HEK293T (cell line): ENCODE data around the gene C1QL4.
A peak's percentile ranks its signal among the peaks of the same experiment; 100 is the strongest.

ENCODE experiments used
- CTCF ChIA-PET: fragments of 350-600 bp; formaldehyde crosslinking; extraction: SDS; loops from one replicate; lab custom pipeline; 2021; ENCODE audit warnings: antibody characterized with exemption, inconsistent platforms; lab: Yijun Ruan, JAX
- POLR2A ChIA-PET: fragments of 350-600 bp; formaldehyde crosslinking; extraction: SDS; loops from one replicate; lab custom pipeline; 2020; ENCODE audit warnings: antibody characterized with exemption, inconsistent platforms; lab: Yijun Ruan, JAX
- DNase-seq: peaks from one replicate; pipeline ENCODE4 v3.0.0; 2012; ENCODE audit warnings: mixed read lengths; ENCODE audit errors: extremely low spot score
- ARNT ChIP-seq: fragments of 450-650 bp; IDR thresholded peaks from 2 replicates; pipeline ENCODE4 v1.6.1; 2017; ENCODE audit warnings: mild to moderate bottlenecking
- BHLHE40 ChIP-seq: fragments of 450-650 bp; IDR thresholded peaks from 2 replicates; pipeline ENCODE4 v1.6.1; 2016; ENCODE audit warnings: mild to moderate bottlenecking, moderate library complexity, borderline replicate concordance
- CTBP1 ChIP-seq: fragments of 450-650 bp; IDR thresholded peaks from 2 replicates; pipeline ENCODE4 v1.6.1; 2016; ENCODE audit warnings: borderline replicate concordance
- ELF4 ChIP-seq: fragments of 450-650 bp; IDR thresholded peaks from 2 replicates; pipeline ENCODE4 v1.6.1; 2017; ENCODE audit warnings: antibody characterized with exemption
- FOXA1 ChIP-seq: fragments of 450-650 bp; IDR thresholded peaks from 2 replicates; pipeline ENCODE4 v1.6.1; 2016; ENCODE audit warnings: mild to moderate bottlenecking
- FOXK2 ChIP-seq: fragments of 450-650 bp; IDR thresholded peaks from 2 replicates; pipeline ENCODE4 v1.6.1; 2016; ENCODE audit warnings: mild to moderate bottlenecking
- FOXM1 ChIP-seq: fragments of 450-650 bp; IDR thresholded peaks from 2 replicates; pipeline ENCODE4 v1.6.1; 2017; ENCODE audit warnings: mild to moderate bottlenecking, borderline replicate concordance
- HDGF ChIP-seq: fragments of 450-650 bp; IDR thresholded peaks from 2 replicates; pipeline ENCODE4 v1.6.1; 2017; ENCODE audit warnings: antibody characterized with exemption, borderline replicate concordance
- L3MBTL2 ChIP-seq: fragments of 450-650 bp; conservative IDR thresholded peaks from 2 replicates; pipeline ENCODE4 v1.6.1; 2016; ENCODE audit warnings: mild to moderate bottlenecking
- LEF1 ChIP-seq: fragments of 450-650 bp; IDR thresholded peaks from 2 replicates; pipeline ENCODE4 v1.6.1; 2017; ENCODE audit warnings: mild to moderate bottlenecking, borderline replicate concordance
- NFRKB ChIP-seq: fragments of 450-650 bp; IDR thresholded peaks from 2 replicates; pipeline ENCODE4 v1.6.1; 2016; ENCODE audit warnings: mild to moderate bottlenecking, moderate library complexity
- SP1 ChIP-seq: fragments of 450-650 bp; IDR thresholded peaks from 2 replicates; pipeline ENCODE4 v1.6.1; 2017
- SUZ12 ChIP-seq: fragments of 450-650 bp; IDR thresholded peaks from 2 replicates; pipeline ENCODE4 v1.6.1; 2016; ENCODE audit warnings: mild to moderate bottlenecking
- TARDBP ChIP-seq: fragments of 450-650 bp; IDR thresholded peaks from 2 replicates; pipeline ENCODE4 v1.6.1; 2016
- ZNF384 ChIP-seq: fragments of 450-650 bp; IDR thresholded peaks from 2 replicates; pipeline ENCODE4 v1.6.1; 2016
- TF ChIP-seq, protein P1 (sequence below): fragments of 450-650 bp; IDR thresholded peaks from 2 replicates; pipeline ENCODE4 v1.6.1; 2016

Gene C1QL4

GRCh38 chr12:49301760-49302159, 35.2 kb downstream of the C1QL4 start:
- ChIA-PET POLR2A (interaction anchor here (5.0 kb wide), 1 partner anchor 21 kb away, joined by 31 read pairs; the partner anchor contains the start of gene TROAP), CTCF (interaction anchor here (0.9 to 1.3 kb wide), 4 partner anchors 13 to 46 kb away, joined by 3 read pairs; no protein-coding TSS in a partner anchor)
- DNase-seq: no peak
- TF ChIP-seq HDGF: no peak

DNA sequence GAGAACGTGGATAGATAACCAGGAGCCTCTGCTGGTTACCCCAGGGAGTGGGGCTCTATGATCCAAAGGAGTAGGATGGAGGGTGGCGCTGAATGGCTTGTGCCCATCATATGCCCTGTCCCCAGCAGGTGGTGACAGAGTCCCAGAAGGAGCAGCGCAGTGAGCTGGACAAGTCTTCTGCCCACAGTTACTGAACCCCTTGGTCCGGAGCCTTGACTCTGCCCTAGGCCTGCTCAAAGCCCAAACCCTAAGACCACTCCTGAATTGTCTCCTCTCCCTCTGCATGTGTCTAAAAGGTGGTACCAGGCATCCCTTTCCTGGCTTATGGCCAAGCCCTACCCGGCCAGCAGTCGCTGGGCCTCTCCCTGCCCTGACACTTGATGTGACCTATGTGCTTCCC, 38.8 kb downstream of the C1QL4 start:
- no peak for TF ChIP-seq SUZ12
- no peak for TF ChIP-seq SP1
- TF ChIP-seq FOXK2: no peak
- no peak for DNase-seq
- CTCF ChIA-PET: interaction anchor here (1.1 to 2.4 kb wide), 2 partner anchors 10 to 14 kb away, joined by 3 to 12 read pairs; no protein-coding TSS in a partner anchor
- POLR2A ChIA-PET: interaction anchor here (0.9 to 5.8 kb wide), 3 partner anchors 9 to 110 kb away, joined by 3 to 68 read pairs (median 7); partner anchors contain the start of gene TROAP

DNA sequence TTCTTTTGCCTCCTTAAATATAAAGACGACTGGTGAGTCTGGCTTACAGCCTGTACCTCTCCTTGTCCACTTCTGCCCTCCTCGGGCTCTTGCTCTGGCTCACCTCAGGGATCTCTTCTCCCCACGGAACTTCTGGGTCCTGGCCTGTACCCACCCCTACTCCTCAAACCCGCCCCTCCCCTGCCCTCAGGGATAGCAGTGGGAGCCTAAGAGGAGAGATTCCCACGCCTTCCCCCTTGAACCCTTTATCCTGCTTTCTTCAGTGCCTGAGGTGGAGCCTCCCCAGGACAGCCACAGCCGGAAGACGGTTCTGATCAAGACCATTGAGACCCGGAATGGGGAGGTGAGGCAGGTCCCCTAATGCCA, 39.3 kb downstream of the C1QL4 start:
- TF ChIP-seq CTBP1 (no peak), L3MBTL2 (no peak), FOXM1 (no peak), SP1 (no peak), ELF4 (no peak), LEF1 (no peak), TARDBP (no peak), BHLHE40 (no peak), FOXA1 (no peak), ZNF384 (no peak)
- no peak for DNase-seq
- POLR2A ChIA-PET: interaction anchor here (0.6 to 5.8 kb wide), 10 partner anchors 9 to 110 kb away, joined by 3 to 68 read pairs (median 5); partner anchors contain the start of genes DNAJC22, SPATS2 and TROAP
- CTCF ChIA-PET: interaction anchor here (0.5 to 3.7 kb wide), 13 partner anchors 10 to 561 kb away, joined by 3 to 34 read pairs (median 6); partner anchors contain the start of gene TROAP

DNA sequence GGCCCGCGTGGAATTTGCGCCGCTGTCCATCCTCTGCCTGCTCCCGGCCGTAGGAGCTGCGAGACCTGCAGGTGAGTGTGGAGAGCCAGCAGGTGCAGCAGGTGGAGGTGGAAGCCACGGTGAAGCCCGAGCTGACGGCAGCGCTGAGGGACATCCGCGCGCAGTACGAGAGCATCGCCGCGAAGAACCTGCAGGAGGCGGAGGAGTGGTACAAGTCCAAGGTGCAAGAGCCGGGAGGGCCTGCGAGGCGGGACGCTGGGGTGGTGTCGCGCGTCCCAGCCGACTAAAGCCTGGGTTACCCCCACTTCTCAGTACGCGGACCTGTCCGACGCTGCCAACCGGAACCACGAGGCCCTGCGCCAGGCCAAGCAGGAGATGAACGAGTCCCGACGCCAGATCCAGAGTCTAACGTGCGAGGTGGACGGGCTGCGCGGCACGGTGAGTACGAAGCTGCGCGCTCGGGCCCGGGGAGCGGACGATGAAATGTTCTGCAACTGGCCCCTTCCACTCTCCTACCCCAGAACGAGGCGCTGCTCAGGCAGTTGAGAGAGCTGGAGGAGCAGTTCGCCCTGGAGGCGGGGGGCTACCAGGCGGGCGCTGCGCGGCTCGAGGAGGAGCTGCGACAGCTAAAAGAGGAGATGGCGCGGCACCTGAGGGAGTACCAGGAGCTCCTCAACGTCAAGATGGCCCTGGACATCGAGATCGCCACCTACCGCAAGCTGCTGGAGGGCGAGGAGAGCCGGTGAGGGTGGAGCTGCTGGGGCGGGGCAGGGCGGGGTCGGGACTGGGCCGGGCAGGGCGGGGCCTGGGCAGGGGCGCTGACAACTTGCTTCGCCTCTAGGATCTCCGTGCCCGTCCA, 39.9 kb downstream of the C1QL4 start:
- TF ChIP-seq CTBP1 (no peak), L3MBTL2 (peak; percentile 83)
- peak; percentile 83 for DNase-seq
- ChIA-PET POLR2A (interaction anchor here (0.6 to 5.8 kb wide), 10 partner anchors 8 to 109 kb away, joined by 3 to 68 read pairs (median 5); partner anchors contain the start of genes DNAJC22, SPATS2 and TROAP), CTCF (interaction anchor here (0.5 to 3.7 kb wide), 15 partner anchors 9 to 560 kb away, joined by 3 to 34 read pairs (median 5); partner anchors contain the start of gene TROAP)

DNA sequence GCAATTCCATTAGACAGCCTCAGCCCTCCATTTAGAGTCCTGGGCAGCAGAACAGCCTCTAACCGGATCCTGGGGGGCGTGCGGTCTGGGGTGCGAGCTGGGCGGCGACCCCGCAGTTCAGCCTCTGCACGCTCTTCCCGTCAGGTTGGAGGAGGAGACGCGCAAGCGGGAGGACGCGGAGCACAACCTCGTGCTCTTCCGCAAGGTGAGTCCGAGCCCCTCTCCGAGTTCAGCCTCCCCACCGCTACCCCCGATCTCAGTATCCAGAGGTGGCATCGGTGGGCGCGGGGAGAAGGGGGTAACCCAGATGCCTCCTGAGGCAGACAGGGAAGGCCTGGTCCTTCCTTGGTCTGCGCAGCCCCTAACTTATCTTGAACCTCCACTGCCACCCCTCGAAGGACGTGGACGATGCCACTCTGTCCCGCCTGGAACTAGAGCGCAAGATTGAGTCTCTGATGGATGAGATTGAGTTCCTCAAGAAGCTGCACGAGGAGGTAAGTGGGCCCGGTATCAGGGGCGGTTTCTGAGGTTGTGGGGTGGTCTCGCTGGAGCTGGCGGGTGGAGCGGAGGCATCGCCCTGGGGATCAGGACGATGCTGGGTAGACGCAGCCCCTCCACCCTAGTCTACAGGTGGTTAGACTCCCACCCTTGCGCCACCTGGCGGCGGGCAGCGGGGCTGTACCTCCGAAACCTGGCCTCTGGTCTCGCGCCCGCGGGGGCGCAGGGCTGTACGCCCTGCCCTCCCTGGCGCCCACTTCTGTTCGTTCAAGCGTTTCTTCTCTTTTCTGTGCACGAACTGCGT, 40.8 kb downstream of the C1QL4 start:
- CTCF ChIA-PET: interaction anchor here (0.8 to 3.7 kb wide), 11 partner anchors 8 to 62 kb away, joined by 3 to 34 read pairs (median 6); partner anchors contain the start of genes DNAJC22 and TROAP
- peak; percentile 88 for DNase-seq
- POLR2A ChIA-PET: interaction anchor here (1.3 to 5.8 kb wide), 5 partner anchors 8 to 71 kb away, joined by 3 to 68 read pairs (median 10); partner anchors contain the start of genes SPATS2 and TROAP
- TF ChIP-seq ELF4 (no peak), CTBP1 (peak; percentile 50)
- TF ChIP-seq, protein P1, sequence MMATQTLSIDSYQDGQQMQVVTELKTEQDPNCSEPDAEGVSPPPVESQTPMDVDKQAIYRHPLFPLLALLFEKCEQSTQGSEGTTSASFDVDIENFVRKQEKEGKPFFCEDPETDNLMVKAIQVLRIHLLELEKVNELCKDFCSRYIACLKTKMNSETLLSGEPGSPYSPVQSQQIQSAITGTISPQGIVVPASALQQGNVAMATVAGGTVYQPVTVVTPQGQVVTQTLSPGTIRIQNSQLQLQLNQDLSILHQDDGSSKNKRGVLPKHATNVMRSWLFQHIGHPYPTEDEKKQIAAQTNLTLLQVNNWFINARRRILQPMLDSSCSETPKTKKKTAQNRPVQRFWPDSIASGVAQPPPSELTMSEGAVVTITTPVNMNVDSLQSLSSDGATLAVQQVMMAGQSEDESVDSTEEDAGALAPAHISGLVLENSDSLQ: no peak

- DNase-seq: no peak
- TF ChIP-seq ARNT: no peak
- TF ChIP-seq FOXM1: no peak
- TF ChIP-seq BHLHE40: no peak
- TF ChIP-seq FOXK2: no peak
- no peak for TF ChIP-seq NFRKB
- TF ChIP-seq CTBP1: no peak
- TF ChIP-seq L3MBTL2: no peak
- no peak for TF ChIP-seq TARDBP
- no peak for TF ChIP-seq FOXA1
- TF ChIP-seq LEF1: no peak
- TF ChIP-seq HDGF: no peak
- ChIA-PET CTCF (interaction anchor here (0.6 to 3.7 kb wide), 11 partner anchors 9 to 443 kb away, joined by 3 to 34 read pairs (median 3); partner anchors contain the start of genes DNAJC22 and TROAP), POLR2A (interaction anchor here (1.1 to 5.8 kb wide), 7 partner anchors 9 to 164 kb away, joined by 3 to 68 read pairs (median 6); partner anchors contain the start of genes SPATS2, TROAP and TUBA1B)
These were observed 41.7 kb downstream of the C1QL4 start, which contains the start of gene PRPH for GRCh38 chr12:49295082-49295936. Gene PRPH, plus strand, starts transcription at chr12:49295147. Its CDS starts 54 bp downstream, at chr12:49295201.

DNA sequence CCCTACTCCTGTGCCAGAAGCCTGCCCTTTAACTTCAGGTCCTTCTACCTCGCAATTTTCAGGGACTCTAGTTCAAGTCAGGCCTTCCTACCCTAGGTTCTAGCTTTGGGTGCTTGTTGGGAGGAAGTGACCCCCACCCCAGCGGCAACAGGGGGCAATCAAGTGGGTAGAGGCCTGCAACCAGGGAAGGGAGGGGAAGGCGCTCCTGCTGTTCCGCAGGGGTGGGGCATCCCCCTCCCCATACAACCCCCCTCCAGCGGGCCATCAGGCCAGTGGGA, 42.2 kb downstream of the C1QL4 start:
- ChIA-PET CTCF (interaction anchor here (0.6 to 3.7 kb wide), 9 partner anchors 9 to 442 kb away, joined by 3 to 34 read pairs (median 3); partner anchors contain the start of gene TROAP), POLR2A (interaction anchor here (1.1 to 5.8 kb wide), 6 partner anchors 28 to 164 kb away, joined by 4 to 68 read pairs (median 8); partner anchors contain the start of genes SPATS2, TROAP and TUBA1B)
- DNase-seq: no peak
- TF ChIP-seq TARDBP (no peak), FOXA1 (no peak), FOXM1 (no peak), L3MBTL2 (no peak), CTBP1 (no peak), ARNT (no peak), BHLHE40 (no peak), LEF1 (no peak), ZNF384 (no peak), ELF4 (no peak), SUZ12 (no peak), HDGF (no peak)
- TF ChIP-seq, protein P1: no peak
